Stimulated activated CD8-positive, alpha-beta memory T cell treated with anti-CD3 and anti-CD28 coated beads, Interleukin-12 subunit alpha, Interleukin-12 subunit beta, amount 100 ng/mL, for 1 hour (primary cell): ENCODE data around the gene CADM3.

Source experiments
- DNase-seq: peaks from one replicate; pipeline ENCODE4 v3.0.0-alpha.2; 2020; ENCODE audit warnings: low read depth

CADM3 gene

GRCh38 chr1:159207080-159207479 lies 35.7 kb downstream of the CADM3 start:
- DNase-seq: no peak

- no peak for DNase-seq
Measured at GRCh38 chr1:159207774-159208173, 36.4 kb downstream of the CADM3 start.

- DNase-seq: no peak
Measured at GRCh38 chr1:159208175-159208825, 36.9 kb downstream of the CADM3 start.

- DNase-seq: no peak
Measured at GRCh38 chr1:159209061-159209460, 37.6 kb downstream of the CADM3 start.

- peak; percentile 13 for DNase-seq
Measured at GRCh38 chr1:159211331-159212136, 40.1 kb downstream of the CADM3 start.

GRCh38 chr1:159212596-159212995 lies 41.2 kb downstream of the CADM3 start:
- no peak for DNase-seq

GRCh38 chr1:159214149-159214760 lies 42.8 kb downstream of the CADM3 start:
- peak; percentile 2 for DNase-seq

- no peak for DNase-seq
Measured at GRCh38 chr1:159218649-159219636, 47.5 kb downstream of the CADM3 start.

GRCh38 chr1:159222075-159222865 lies 50.9 kb downstream of the CADM3 start:
- DNase-seq: no peak

- DNase-seq: no peak
Measured at GRCh38 chr1:159223004-159223403, 51.6 kb downstream of the CADM3 start.

GRCh38 chr1:159228554-159228953 lies 57.1 kb downstream of the CADM3 start:
- no peak for DNase-seq

GRCh38 chr1:159229260-159229885 lies 58.0 kb downstream of the CADM3 start:
- DNase-seq: no peak

GRCh38 chr1:159229896-159230295 lies 58.5 kb downstream of the CADM3 start:
- DNase-seq: no peak

- no peak for DNase-seq
Measured at GRCh38 chr1:159239551-159240220, 68.3 kb downstream of the CADM3 start.

GRCh38 chr1:159247266-159247665 lies 75.9 kb downstream of the CADM3 start:
- DNase-seq: no peak

GRCh38 chr1:159248311-159248710 lies 76.9 kb downstream of the CADM3 start:
- no peak for DNase-seq

- no peak for DNase-seq
Measured at GRCh38 chr1:159250638-159251216, 79.3 kb downstream of the CADM3 start.
